ENCODE data around the gene MTA1.

MTA1 gene

GRCh38 chr14:105419195-105420091 is at the start of gene MTA1:
Gene MTA1, plus strand, starts transcription at chr14:105419827. Its CDS starts 209 bp downstream, at chr14:105420036.
- Histone ChIP-seq H3K4me3 (ENCODE audit: low read depth in 1 of 2, low read length in 1 of 2) (peak within 1 kb of the TSS; percentile 50 to 54), H3K4me1 (ENCODE audit: control insufficient read depth in 1 of 2, insufficient read depth in 1 of 2, low read depth in 1 of 2, low read length in 1 of 2) (peaks cover 14 to 32% of the 10 kb centered on the region in 2 experiments), H3K9me3 (no peaks in the 10 kb centered on the region), H3K36me3 (no peaks in the 10 kb centered on the region), H3K27me3 (peaks cover 47% of the 10 kb centered on the region), H3K27ac (no peak within 1 kb of the TSS)
- TF ChIP-seq CTCF (IDR thresholded peaks at IDR 0.05), result no peak

GRCh38 chr14:105374389-105374788 is 45.2 kb upstream of the MTA1 start:
- no peak for TF ChIP-seq CTCF (IDR thresholded peaks at IDR 0.05)

GRCh38 chr14:105375635-105376057 is 44.0 kb upstream of the MTA1 start:
- Histone ChIP-seq H3K36me3 (no peaks in the 10 kb centered on the region), H3K4me3 (ENCODE audit: low read depth in 1 of 2, low read length in 1 of 2) (no peak overlapping the region), H3K27me3 (no peaks in the 10 kb centered on the region), H3K4me1 (ENCODE audit: control insufficient read depth in 1 of 2, insufficient read depth in 1 of 2, low read depth in 1 of 2, low read length in 1 of 2) (peaks cover 5 to 7% of the 10 kb centered on the region in 2 experiments), H3K9me3 (no peaks in the 10 kb centered on the region), H3K27ac (no peak overlapping the region)
- TF ChIP-seq CTCF (IDR thresholded peaks at IDR 0.05), result no peak

More at GRCh38 chr14:105374389-105374788, 45.2 kb upstream of the MTA1 start:
- Histone ChIP-seq H3K9me3 (no peaks in the 10 kb centered on the region), H3K4me3 (ENCODE audit: low read depth in 1 of 2, low read length in 1 of 2) (no peak overlapping the region), H3K27ac (no peak overlapping the region), H3K4me1 (ENCODE audit: control insufficient read depth in 1 of 2, insufficient read depth in 1 of 2, low read depth in 1 of 2, low read length in 1 of 2) (peaks cover 5 to 7% of the 10 kb centered on the region in 2 experiments), H3K27me3 (no peaks in the 10 kb centered on the region), H3K36me3 (peaks cover 4% of the 10 kb centered on the region)

GRCh38 chr14:105376521-105377440 is 42.8 kb upstream of the MTA1 start:
- H3K27ac ChIP-seq, result no peak overlapping the region
- TF ChIP-seq CTCF (IDR thresholded peaks at IDR 0.05), result no peak

GRCh38 chr14:105377555-105378182 is 42.0 kb upstream of the MTA1 start:
- Histone ChIP-seq H3K4me3 (ENCODE audit: low read depth in 1 of 2, low read length in 1 of 2) (no peak overlapping the region), H3K4me1 (ENCODE audit: control insufficient read depth in 1 of 2, insufficient read depth in 1 of 2, low read depth in 1 of 2, low read length in 1 of 2) (peaks cover 5 to 7% of the 10 kb centered on the region in 2 experiments), H3K9me3 (no peaks in the 10 kb centered on the region), H3K27me3 (no peaks in the 10 kb centered on the region), H3K27ac (no peak overlapping the region), H3K36me3 (peaks cover 1% of the 10 kb centered on the region)
- TF ChIP-seq CTCF (IDR thresholded peaks at IDR 0.05), result no peak

More at GRCh38 chr14:105376521-105377440, 42.8 kb upstream of the MTA1 start:
- H3K36me3 ChIP-seq, result no peaks in the 10 kb centered on the region
- no peaks in the 10 kb centered on the region for H3K9me3 ChIP-seq
- peaks cover 5 to 7% of the 10 kb centered on the region in 2 experiments for H3K4me1 ChIP-seq (ENCODE audit: control insufficient read depth in 1 of 2, insufficient read depth in 1 of 2, low read depth in 1 of 2, low read length in 1 of 2)
- H3K27me3 ChIP-seq, result no peaks in the 10 kb centered on the region
- no peak overlapping the region for H3K4me3 ChIP-seq (ENCODE audit: low read depth in 1 of 2, low read length in 1 of 2)
